Activated CD8-positive, alpha-beta memory T cell treated with anti-CD3 and anti-CD28 coated beads for 36 hours (primary cell): Measurements from ENCODE around the gene DUSP8. TPM values are rescaled to one million over a fixed set of nuclear protein-coding genes. Genes with fewer than 3 reads are reported as not detected.

Experiments used
- CTCF ChIA-PET: fragments of 350-600 bp; sonication (Branson Sonifier 250); formaldehyde crosslinking; loops from one replicate; lab custom pipeline; 2021; ENCODE audit warnings: antibody characterized with exemption; lab: Charles Lee
- POLR2A ChIA-PET: fragments of 350-600 bp; sonication (Branson Sonifier 250); formaldehyde crosslinking; loops from one replicate; lab custom pipeline; 2021; ENCODE audit warnings: antibody characterized with exemption; lab: Charles Lee
- total RNA-seq, 2 experiments: library from RNA; stranded (reverse); gene quantifications; one replicate each; pipeline ENCODE4 v1.2.3, GENCODE V29; 2021

The DUSP8 gene
- total RNA-seq, 2 experiments from 2014 or later, result 1.7 to 2.0 TPM

- POLR2A ChIA-PET, result no interaction called here
- CTCF ChIA-PET, result interaction anchor here (1.2 kb wide), 1 partner anchor 13 kb away, joined by 3 read pairs; no protein-coding TSS in a partner anchor
These were observed 12.7 kb downstream of the DUSP8 start for GRCh38 chr11:1559111-1559951.

GRCh38 chr11:1558775-1559110 is 13.3 kb downstream of the DUSP8 start:
- CTCF ChIA-PET, result interaction anchor here (1.2 kb wide), 1 partner anchor 12 kb away, joined by 3 read pairs; no protein-coding TSS in a partner anchor
- POLR2A ChIA-PET, result no interaction called here

- ChIA-PET CTCF (interaction anchor here (1.1 to 1.2 kb wide), 2 partner anchors 11 to 12 kb away, joined by 3 to 5 read pairs; no protein-coding TSS in a partner anchor), POLR2A (no interaction called here)
These were observed 13.9 kb downstream of the DUSP8 start for GRCh38 chr11:1557904-1558774.

- CTCF ChIA-PET, result interaction anchor here (1.1 to 1.5 kb wide), 2 partner anchors 11 to 17 kb away, joined by 3 to 5 read pairs; no protein-coding TSS in a partner anchor
- POLR2A ChIA-PET, result no interaction called here
These were observed 14.8 kb downstream of the DUSP8 start for GRCh38 chr11:1557051-1557884.

GRCh38 chr11:1556278-1556902 is 15.7 kb downstream of the DUSP8 start:
- POLR2A ChIA-PET, result no interaction called here
- CTCF ChIA-PET, result interaction anchor here (1.5 kb wide), 1 partner anchor 18 kb away, joined by 3 read pairs; no protein-coding TSS in a partner anchor

GRCh38 chr11:1555713-1556153 is 16.3 kb downstream of the DUSP8 start:
- POLR2A ChIA-PET, result no interaction called here
- CTCF ChIA-PET, result no interaction called here

GRCh38 chr11:1554981-1555712 is 16.9 kb downstream of the DUSP8 start:
- ChIA-PET CTCF (no interaction called here), POLR2A (no interaction called here)

GRCh38 chr11:1553808-1554594 is 18.1 kb downstream of the DUSP8 start:
- ChIA-PET CTCF (interaction anchor here (0.8 kb wide), 1 partner anchor 19 kb away, joined by 3 read pairs; no protein-coding TSS in a partner anchor), POLR2A (no interaction called here)

- POLR2A ChIA-PET, result no interaction called here
- CTCF ChIA-PET, result interaction anchor here (4.7 kb wide), 1 partner anchor 26 kb away, joined by 79 read pairs; the partner anchor contains the start of gene DUSP8
These were observed 22.4 kb downstream of the DUSP8 start for GRCh38 chr11:1549338-1550330.

GRCh38 chr11:1548221-1549070 is 23.6 kb downstream of the DUSP8 start:
- ChIA-PET CTCF (interaction anchor here (2.6 to 4.7 kb wide), 2 partner anchors 27 to 80 kb away, joined by 19 to 79 read pairs; partner anchors contain the start of genes DUSP8 and KRTAP5-5), POLR2A (interaction anchor here (1.2 kb wide), 1 partner anchor 24 kb away, joined by 3 read pairs; the partner anchor contains the start of gene DUSP8)

GRCh38 chr11:1547467-1548098 is 24.5 kb downstream of the DUSP8 start:
- CTCF ChIA-PET, result interaction anchor here (1.0 to 4.7 kb wide), 8 partner anchors 10 to 91 kb away, joined by 4 to 79 read pairs (median 4); partner anchors contain the start of genes DUSP8 and KRTAP5-5
- POLR2A ChIA-PET, result interaction anchor here (1.2 kb wide), 1 partner anchor 25 kb away, joined by 3 read pairs; the partner anchor contains the start of gene DUSP8

- CTCF ChIA-PET, result interaction anchor here (0.6 to 4.7 kb wide), 17 partner anchors 9 to 617 kb away, joined by 3 to 79 read pairs (median 5); partner anchors contain the start of genes DUSP8 and KRTAP5-5
- POLR2A ChIA-PET, result interaction anchor here (0.9 to 1.2 kb wide), 2 partner anchors 25 to 27 kb away, joined by 3 to 5 read pairs; partner anchors contain the start of gene DUSP8
These were observed 25.3 kb downstream of the DUSP8 start for GRCh38 chr11:1546536-1547466.
